Ureter (tissue), 1 donor: Measurements from ENCODE around the gene CNKSR1. TPM values are rescaled to one million over a fixed set of nuclear protein-coding genes. Genes with fewer than 3 reads are reported as not detected.
"Not testable (repeated sequence)": the region's sequence is repeated elsewhere in the genome, so short reads cannot be mapped to it uniquely, and the experiment has no call there.

Experiments used
- DNase-seq: peaks from one replicate; pipeline ENCODE4 v3.0.0-alpha.2; 2020; ENCODE audit warnings: low spot score
- total RNA-seq: library from RNA; stranded (reverse); gene quantifications from one replicate; pipeline ENCODE4 v1.2.4, GENCODE V29; 2023
- donor health status: DM: yes; HTN: yes; CAD: no.

The CNKSR1 gene
- total RNA-seq, 1 donor from 2014 or later, result 40.6 TPM

- DNase-seq, result peak; percentile 69
These were observed 47.9 kb downstream of the CNKSR1 start for GRCh38 chr1:26225033-26225831.

DNA sequence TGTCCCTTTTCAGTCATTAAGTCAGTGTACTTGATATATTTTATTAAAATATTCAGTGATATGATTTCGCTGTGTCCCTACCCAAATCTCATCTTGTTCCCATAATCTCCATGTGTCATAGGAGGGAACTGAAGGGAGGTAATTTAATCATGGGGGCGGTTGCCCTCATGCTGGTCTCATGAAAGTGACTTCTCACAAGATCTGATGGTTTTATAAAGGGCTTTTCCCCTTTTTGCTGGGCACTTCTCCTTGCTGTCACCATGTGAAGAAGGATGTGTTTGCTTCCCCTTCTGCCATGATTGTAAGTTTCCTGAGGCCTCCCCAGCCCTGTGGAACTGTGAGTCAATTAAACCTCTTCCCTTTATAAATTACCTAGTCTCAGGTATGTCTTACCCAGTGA is 53.4 kb downstream of the CNKSR1 start:
- DNase-seq, result not testable (repeated sequence)

- peak; percentile 99 for DNase-seq
These were observed 56.8 kb downstream of the CNKSR1 start, which contains the start of gene CEP85 for GRCh38 chr1:26233903-26234643. Gene CEP85, plus strand, starts transcription at chr1:26234200. Its CDS starts 5,584 bp downstream, at chr1:26239784.

- no peak for DNase-seq
These were observed 57.5 kb downstream of the CNKSR1 start for GRCh38 chr1:26234644-26235370.

DNA sequence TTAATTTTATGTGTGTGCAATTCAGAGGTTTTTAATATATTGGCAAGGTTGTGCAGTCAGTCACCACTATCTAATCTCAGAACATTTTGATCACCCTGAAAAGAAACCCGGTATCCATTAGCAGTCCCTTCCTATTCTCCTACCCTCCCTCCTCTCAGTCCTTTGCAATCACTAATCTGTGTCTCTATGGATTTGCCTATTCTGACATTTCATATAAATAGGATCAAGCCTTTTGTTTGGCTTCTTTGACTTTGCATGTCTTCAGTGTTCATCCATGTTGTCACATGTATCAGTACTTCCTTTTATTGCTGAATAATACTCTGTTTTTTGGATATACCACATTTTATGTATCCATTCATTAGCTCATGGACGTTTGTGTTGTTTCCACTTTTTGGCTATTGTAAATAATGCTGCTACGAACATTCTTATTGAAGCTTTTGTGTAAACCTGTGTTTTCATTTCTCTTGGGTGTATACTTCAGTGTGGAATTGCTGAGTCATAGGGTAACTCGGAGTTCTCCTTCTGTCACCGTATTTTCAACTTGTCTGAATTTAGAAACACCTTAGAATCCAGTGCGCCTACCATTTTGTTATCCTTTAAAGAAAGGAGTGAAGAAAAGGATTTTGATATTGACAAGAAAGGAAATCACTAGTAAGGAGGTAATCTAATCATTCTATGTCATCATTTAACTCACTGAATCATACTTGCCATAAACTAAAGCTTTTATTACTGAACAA is 60.1 kb downstream of the CNKSR1 start:
- DNase-seq, result no peak

Other genes starting within 250 kb of the CNKSR1 start
- 12.3 TPM for gene PAFAH2, start 179.4 kb upstream of the CNKSR1 start, total RNA-seq
- 0.23 TPM for gene EXTL1, start 155.7 kb upstream of the CNKSR1 start, total RNA-seq
- 20.6 TPM for gene SLC30A2, start 131.4 kb upstream of the CNKSR1 start, total RNA-seq
- 0.49 TPM for gene TRIM63, start 109.9 kb upstream of the CNKSR1 start, total RNA-seq
- 21.8 TPM for gene PDIK1L, start 65.7 kb upstream of the CNKSR1 start, total RNA-seq
- 7.9 TPM for gene FAM110D, start 18.4 kb upstream of the CNKSR1 start, total RNA-seq
- gene C1orf232, start 8.5 kb upstream of the CNKSR1 start, total RNA-seq, result not detected
- gene ZNF593, start 7.6 kb upstream of the CNKSR1 start, total RNA-seq, result 43.2 TPM
- gene ZNF593OS, start 5.7 kb upstream of the CNKSR1 start, total RNA-seq, result not detected
- gene CATSPER4, start 13.1 kb downstream of the CNKSR1 start, total RNA-seq, result not detected
- 13.1 TPM for gene CEP85, start 56.7 kb downstream of the CNKSR1 start, total RNA-seq
- 145 TPM for gene SH3BGRL3, start 102.6 kb downstream of the CNKSR1 start, total RNA-seq
- gene UBXN11, start 129.1 kb downstream of the CNKSR1 start, total RNA-seq, result 30.3 TPM
- 9.8 TPM for gene CD52, start 140.5 kb downstream of the CNKSR1 start, total RNA-seq
- gene CRYBG2, start 176.6 kb downstream of the CNKSR1 start, total RNA-seq, result 25.2 TPM
- gene ZNF683, start 195.3 kb downstream of the CNKSR1 start, total RNA-seq, result 1.2 TPM
- gene LIN28A, start 233.3 kb downstream of the CNKSR1 start, total RNA-seq, result not detected